GM19025 (cell line): ENCODE data around the gene MED13L.
A peak's percentile ranks its signal among the peaks of the same experiment; 100 is the strongest.

ENCODE experiments used
- ATAC-seq: cut with Tn5 transposase; IDR thresholded peaks from one replicate; pipeline ENCODE4 v1.9.1; 2021; ENCODE audit warnings: mild to moderate bottlenecking, low read depth, moderate library complexity; ENCODE audit not compliant: unreplicated experiment

The MED13L gene

DNA sequence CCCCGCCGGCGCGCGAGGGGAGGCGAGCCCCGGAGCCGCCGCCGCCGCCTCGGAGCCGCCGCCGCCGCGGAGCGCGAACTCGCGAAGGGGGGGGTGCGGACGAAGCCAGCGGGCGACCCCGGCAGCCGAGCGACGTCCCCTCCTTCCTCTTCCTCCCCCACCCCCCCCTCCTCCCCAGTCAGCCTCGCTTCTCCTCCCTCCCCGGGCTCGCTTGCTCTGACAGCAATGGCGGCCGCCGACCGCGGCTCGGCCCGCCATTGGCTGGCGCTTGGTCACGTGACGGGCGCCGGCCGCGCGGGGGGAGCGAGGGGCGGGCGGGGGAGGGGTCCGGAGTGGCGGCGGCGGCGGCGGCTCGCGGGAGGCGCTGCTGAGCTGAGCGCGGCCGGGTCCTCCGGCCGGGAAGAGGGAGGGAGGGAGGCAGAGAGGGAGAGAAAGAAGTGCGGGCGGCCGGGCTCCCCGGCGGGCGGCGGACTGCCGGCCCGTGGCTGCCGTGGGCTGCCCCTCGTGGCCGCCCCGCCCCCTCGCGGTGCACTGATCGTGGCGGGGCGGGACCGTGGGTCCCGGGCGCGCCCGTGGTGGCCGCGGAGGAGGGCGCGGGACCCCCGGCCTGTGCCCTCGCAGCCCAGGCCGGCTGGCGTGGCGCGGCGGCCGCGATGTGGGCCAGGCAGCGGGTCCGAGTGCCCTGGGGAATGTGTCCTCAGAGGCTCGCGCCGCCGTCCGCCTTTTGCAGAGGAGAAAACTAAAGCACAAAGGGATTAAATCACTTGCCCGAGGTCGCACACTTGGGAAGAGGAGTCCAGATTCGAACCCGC lies at the start of gene MED13L:
Gene MED13L, minus strand, starts transcription at position 227 of the 812 bp plus-strand sequence. CDS start 562 bp downstream, outside the sequence.
- ATAC-seq = peak; percentile 86

- ATAC-seq = no peak
Measured at GRCh38 chr12:116325336-116325664, 47.8 kb upstream of the MED13L start.

GRCh38 chr12:116324654-116325335 lies 47.3 kb upstream of the MED13L start:
- no peak for ATAC-seq

DNA sequence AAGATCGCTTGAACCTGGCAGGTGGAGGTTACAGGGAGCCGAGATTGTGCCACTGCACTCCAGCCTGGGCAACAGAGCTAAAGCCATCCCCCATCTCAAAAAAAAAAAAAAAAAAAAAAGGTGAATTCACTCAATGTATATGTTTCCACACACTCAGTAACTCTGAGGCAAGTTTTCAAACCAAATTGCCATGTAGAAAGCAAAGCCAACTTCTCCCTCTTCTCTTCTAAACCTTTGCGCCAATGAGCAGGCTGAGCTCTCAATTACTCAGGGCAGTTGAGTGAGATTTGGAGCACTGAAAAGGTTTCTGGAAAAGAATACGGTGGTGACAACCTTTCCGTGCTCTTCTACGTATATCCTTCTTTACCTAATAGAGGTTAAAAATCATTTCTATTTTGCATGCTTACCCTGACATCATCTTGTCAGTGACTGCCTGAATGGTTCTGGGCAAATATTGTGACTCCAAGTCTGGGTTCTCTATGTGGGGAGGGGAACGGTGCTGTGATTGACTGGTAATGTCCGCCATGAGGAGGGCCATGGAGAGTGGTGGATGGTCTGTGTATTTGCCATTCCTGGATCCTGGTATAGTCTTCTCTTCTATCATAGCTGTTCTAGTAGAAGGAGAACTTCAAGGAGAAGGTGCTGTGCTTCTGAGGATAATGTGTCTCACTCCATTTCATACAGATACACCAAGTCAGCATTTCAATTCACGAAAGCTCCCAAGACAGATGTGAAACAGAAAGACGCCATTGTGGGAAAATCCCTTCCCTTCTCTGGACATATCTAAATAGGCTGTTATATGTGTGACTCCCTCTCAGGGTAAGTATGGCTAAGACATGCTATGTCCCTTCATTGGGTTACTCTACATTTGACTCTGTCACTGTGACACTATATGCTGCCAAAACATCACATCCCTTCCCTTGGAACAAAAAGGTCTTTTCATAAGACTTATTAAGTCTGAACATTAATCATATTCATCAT lies 46.2 kb upstream of the MED13L start:
- no peak for ATAC-seq

- no peak for ATAC-seq
Measured at GRCh38 chr12:116321913-116322312, 44.4 kb upstream of the MED13L start.

DNA sequence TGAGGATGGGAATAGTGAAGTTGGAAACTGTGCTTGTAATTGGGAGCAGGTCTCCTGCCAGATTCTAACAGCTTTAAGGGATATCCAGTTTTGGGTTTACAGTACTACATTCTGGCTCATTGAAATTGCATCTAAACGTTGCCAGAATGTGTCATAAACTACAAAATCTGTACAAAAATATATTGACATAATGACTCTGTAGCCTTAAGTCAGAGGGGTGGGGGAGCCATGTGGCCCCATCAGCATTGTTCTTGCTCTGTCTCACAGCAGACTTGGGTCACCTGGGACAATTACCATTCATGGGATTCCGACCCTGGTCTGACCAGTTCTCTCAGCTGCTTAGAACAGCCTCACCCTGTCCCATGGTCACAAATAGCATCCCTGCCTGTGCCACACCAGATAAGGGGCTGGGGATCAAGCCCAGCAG lies 43.3 kb upstream of the MED13L start:
- no peak for ATAC-seq

DNA sequence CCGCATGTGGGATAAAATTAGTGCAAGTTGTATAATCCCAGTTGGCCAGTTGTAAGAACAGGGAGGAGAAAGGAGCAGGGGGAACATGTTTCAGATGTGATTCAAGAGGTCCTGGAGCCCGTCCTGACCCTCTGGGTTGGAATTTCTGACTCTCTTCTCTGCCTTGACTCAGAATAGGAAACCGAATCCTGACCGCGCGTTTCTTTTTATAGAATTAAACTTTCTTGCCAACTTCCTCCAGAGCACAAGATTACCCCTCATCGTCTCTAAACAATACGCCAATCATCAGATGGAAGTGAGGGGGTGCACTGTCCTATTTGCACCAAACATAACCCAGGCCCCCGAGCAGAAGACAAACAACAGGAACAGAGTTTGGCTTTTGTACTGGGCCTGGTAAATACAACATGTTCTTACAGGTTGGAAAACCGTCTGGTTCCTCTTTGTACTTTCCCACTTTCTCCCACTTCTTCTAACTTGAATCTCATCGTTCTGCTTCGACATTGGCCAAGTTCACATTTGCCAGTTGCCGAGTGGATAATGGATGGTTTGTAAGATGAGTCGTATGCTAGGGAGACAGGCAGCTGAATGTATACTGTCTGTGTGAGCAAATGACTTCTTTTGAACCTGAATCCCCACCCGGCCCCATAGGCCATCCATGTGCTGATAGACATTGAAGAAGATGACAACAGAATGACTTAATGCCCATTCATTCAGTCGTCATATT lies 42.6 kb upstream of the MED13L start:
- no peak for ATAC-seq

DNA sequence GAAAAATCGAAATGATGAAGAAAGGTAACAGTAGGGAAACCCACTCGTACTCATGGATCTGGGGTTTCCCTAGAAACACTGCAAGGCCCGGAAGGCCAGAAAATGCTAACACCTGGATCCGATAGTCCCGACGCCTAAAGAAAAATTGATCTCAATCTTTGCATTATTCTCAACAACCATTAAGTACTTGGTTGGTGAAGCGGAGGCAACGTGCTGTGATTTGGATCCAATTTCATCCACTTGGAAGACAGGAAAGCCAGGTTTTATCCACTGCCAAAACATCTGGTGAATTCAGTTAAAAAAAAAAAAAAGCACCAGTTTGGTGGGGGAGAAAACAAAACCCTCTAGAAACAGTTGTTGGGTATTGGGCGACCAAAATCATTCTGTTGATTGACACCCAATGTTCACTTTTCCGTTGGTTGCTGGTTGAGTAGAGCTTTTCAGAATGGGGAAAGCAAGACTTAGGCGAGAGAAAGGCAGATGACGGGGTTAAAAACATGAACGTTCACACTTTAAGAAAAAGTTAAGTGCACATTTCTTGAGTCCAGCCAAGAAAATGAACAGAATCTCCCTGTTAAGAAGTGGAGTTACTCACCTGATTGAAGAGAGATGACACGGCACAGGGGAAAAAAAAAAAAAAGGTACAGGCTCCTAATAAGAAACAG lies 41.9 kb upstream of the MED13L start:
- no peak for ATAC-seq

DNA sequence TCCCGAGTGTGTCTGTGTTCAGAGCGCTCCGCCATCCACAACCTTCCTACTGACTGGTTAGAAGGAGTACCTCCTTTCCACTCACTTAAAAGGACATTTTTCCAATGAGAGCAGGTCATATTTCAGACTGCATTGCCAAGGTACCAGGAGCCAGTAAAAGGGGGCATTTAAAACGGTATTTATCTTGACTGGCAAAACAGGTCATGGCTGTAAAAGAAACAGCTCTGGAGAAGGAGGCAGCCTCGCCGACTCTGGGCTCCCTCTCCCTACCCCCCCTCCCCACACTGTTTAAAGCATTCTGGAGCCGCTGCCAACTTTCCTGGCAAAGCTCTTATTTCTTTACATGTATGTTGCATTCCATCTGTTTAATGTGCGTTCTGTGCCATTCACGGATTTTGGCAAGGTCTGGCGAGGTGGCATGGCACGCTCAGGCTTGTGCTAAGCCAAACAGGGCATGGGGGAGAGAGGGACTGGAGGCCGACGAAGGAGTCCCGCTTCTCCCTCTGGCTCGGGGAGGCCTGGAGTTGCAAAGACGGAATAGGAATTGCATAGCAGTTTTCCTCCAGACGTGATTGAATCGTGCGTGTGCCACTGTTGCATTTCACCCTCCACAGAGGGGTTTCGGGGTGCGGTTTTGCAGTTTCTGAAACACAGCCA lies 41.2 kb upstream of the MED13L start:
- no peak for ATAC-seq

GRCh38 chr12:116317986-116318575 lies 40.6 kb upstream of the MED13L start:
- ATAC-seq = no peak

- no peak for ATAC-seq
Measured at GRCh38 chr12:116317139-116317538, 39.6 kb upstream of the MED13L start.

GRCh38 chr12:116314477-116314876 lies 37.0 kb upstream of the MED13L start:
- no peak for ATAC-seq

- no peak for ATAC-seq
Measured at GRCh38 chr12:116313194-116313927, 35.9 kb upstream of the MED13L start.

DNA sequence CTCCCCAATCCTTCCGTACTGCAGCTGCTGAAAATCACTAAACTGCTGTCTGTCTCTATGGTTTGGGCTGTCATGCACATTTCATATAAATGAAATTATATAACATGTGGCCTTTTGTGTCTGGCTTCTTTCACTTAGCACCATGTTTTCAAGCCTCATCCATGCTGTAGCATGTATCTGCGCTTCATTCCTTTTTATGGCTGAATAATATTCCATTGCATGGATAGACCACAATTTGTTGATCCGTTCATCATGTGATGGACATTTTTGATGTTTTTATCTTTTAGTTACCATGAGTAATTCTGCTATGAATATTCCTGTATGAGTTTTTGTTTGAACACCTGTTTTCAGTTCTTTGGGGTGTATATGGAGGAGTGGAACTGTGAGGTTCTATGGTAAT lies 32.6 kb upstream of the MED13L start:
- no peak for ATAC-seq

- no peak for ATAC-seq
Measured at GRCh38 chr12:116309343-116309742, 31.9 kb upstream of the MED13L start.

- no peak for ATAC-seq
Measured at GRCh38 chr12:116308647-116309046, 31.2 kb upstream of the MED13L start.

GRCh38 chr12:116306968-116307367 lies 29.5 kb upstream of the MED13L start:
- no peak for ATAC-seq

- ATAC-seq = no peak
Measured at GRCh38 chr12:116306506-116306905, 29.0 kb upstream of the MED13L start.
